ENCODE data around the gene SMIM10L1. TPM values are rescaled to one million over a fixed set of nuclear protein-coding genes. Genes with fewer than 3 reads are reported as not detected.

SMIM10L1 gene
- polyA plus RNA-seq, 2 of the 4 experiments (the other 2 are of a cell fraction), result 6.2 to 8.3 TPM

DNA sequence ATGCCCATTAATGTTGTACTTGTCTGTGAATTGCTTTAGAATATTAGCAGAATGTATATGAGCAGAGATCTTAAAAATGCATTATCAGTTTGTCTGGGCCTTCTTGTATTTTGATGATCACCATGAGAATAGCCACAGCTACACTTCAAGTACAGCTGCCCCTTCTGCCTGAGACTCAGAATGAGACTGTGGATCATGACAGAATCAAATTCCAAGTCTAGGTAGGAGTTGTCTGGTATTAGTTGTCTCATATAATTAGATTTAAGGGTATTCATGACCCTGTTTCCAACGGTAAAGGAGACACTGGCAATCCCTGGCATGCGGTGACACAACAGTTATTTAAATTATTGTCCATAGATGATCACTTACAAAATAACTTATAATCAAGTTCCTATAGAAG, 18.3 kb upstream of the SMIM10L1 start:
- H3K9me3 ChIP-seq, result 0 out of 3 replicates have a peak, but pooled peaks cover 4% of the 10 kb centered on the region
- TF ChIP-seq JUNB (IDR thresholded peaks at IDR 0.05) (no peak), CBX8 (IDR thresholded peaks at IDR 0.05) (no peak), BCL3 (IDR thresholded peaks at IDR 0.05) (no peak), EHF (CRISPR knock-in tag; IDR thresholded peaks at IDR 0.05) (no peak), ZNF302 (CRISPR knock-in tag; IDR thresholded peaks at IDR 0.05) (no peak), CHD4 (IDR thresholded peaks at IDR 0.05; ENCODE audit: borderline replicate concordance) (no peak), NFE2L2 (conservative IDR thresholded peaks at IDR 0.05; ENCODE audit: low read length) (no peak), E2F6 (IDR thresholded peaks at IDR 0.05; ENCODE audit: borderline replicate concordance, low read depth) (no peak), BHLHE40 (IDR thresholded peaks at IDR 0.05; ENCODE audit: low read depth, low read length) (no peak), HOXA7 (CRISPR knock-in tag; IDR thresholded peaks at IDR 0.05) (no peak), RARB (CRISPR knock-in tag; IDR thresholded peaks at IDR 0.05) (no peak), ELK1 (IDR thresholded peaks at IDR 0.05; ENCODE audit: low read depth, low read length) (no peak)
- TF ChIP-seq, protein P1, sequence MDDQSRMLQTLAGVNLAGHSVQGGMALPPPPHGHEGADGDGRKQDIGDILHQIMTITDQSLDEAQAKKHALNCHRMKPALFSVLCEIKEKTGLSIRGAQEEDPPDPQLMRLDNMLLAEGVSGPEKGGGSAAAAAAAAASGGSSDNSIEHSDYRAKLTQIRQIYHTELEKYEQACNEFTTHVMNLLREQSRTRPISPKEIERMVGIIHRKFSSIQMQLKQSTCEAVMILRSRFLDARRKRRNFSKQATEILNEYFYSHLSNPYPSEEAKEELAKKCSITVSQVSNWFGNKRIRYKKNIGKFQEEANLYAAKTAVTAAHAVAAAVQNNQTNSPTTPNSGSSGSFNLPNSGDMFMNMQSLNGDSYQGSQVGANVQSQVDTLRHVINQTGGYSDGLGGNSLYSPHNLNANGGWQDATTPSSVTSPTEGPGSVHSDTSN (IDR thresholded peaks at IDR 0.05), result no peak
- ATAC-seq (no peak), DNase-seq (ENCODE audit: low read depth in 1 of 2, low spot score in 1 of 2) (no peak), FAIRE-seq (no peak)
- POLR2A ChIA-PET, result no interaction called here
- H3K4me1 ChIP-seq, result no peaks in the 10 kb centered on the region
- no peak overlapping the region for H3K4me3 ChIP-seq
- 96% methylated on average over 2 of the region's 2 CpGs for WGBS (ENCODE audit: missing lambda C conversion rate)
- no peak overlapping the region for H3K4me2 ChIP-seq
- CTCF ChIA-PET, result no interaction called here
- H3K27ac ChIP-seq, result no peak overlapping the region

GRCh38 chr12:11154400-11154925, 16.5 kb upstream of the SMIM10L1 start:
- Histone ChIP-seq H3K4me3 (no peak overlapping the region), H3K4me1 (no peaks in the 10 kb centered on the region), H3K27ac (no peak overlapping the region), H3K9me3 (0 out of 3 replicates have a peak, but pooled peaks cover 4% of the 10 kb centered on the region), H3K4me2 (no peak overlapping the region)
- ATAC-seq (no peak), DNase-seq (ENCODE audit: low read depth in 1 of 2, low spot score in 1 of 2) (no peak), FAIRE-seq (no peak)
- TF ChIP-seq, protein P1 (IDR thresholded peaks at IDR 0.05), result no peak
- no peak for TF ChIP-seq CEBPB (IDR thresholded peaks at IDR 0.05)
- no peak for TF ChIP-seq JUNB (IDR thresholded peaks at IDR 0.05)
- TF ChIP-seq SREBF2 (IDR thresholded peaks at IDR 0.05), result no peak
- no peak for TF ChIP-seq BHLHE40 (IDR thresholded peaks at IDR 0.05; ENCODE audit: low read depth, low read length)
- TF ChIP-seq FOXS1 (CRISPR knock-in tag; IDR thresholded peaks at IDR 0.05), result no peak
- TF ChIP-seq MYC (IDR thresholded peaks at IDR 0.05; ENCODE audit: borderline replicate concordance, low read length), result no peak
- TF ChIP-seq RFX5 (IDR thresholded peaks at IDR 0.05), result no peak
- TF ChIP-seq RCOR1 (IDR thresholded peaks at IDR 0.05; ENCODE audit: low read depth, low read length), result no peak
- TF ChIP-seq HDAC2 (IDR thresholded peaks at IDR 0.05), result no peak
- no peak for TF ChIP-seq NPAS2 (CRISPR knock-in tag; IDR thresholded peaks at IDR 0.05; ENCODE audit: borderline replicate concordance)
- no peak for TF ChIP-seq CHD2 (IDR thresholded peaks at IDR 0.05; ENCODE audit: low read length, partially characterized antibody)
- ChIA-PET CTCF (interaction anchor here (1.2 kb wide), 1 partner anchor 10 kb away, joined by 4 read pairs; no protein-coding TSS in a partner anchor), POLR2A (no interaction called here)
- WGBS (ENCODE audit: missing lambda C conversion rate), result 81% methylated on average over 1 of the region's 1 CpG

Measured in A549 (cell line).